HG03469 (cell line): Measurements from ENCODE around the gene NOX3.
"Not testable (repeated sequence)": the region's sequence is repeated elsewhere in the genome, so short reads cannot be mapped to it uniquely, and the experiment has no call there.

Experiments used
- ATAC-seq: cut with Tn5 transposase; IDR thresholded peaks from one replicate; pipeline ENCODE4 v1.9.1; 2021; ENCODE audit warnings: mild to moderate bottlenecking, moderate library complexity, moderate number of reproducible peaks; ENCODE audit not compliant: unreplicated experiment

Gene NOX3, protein sequence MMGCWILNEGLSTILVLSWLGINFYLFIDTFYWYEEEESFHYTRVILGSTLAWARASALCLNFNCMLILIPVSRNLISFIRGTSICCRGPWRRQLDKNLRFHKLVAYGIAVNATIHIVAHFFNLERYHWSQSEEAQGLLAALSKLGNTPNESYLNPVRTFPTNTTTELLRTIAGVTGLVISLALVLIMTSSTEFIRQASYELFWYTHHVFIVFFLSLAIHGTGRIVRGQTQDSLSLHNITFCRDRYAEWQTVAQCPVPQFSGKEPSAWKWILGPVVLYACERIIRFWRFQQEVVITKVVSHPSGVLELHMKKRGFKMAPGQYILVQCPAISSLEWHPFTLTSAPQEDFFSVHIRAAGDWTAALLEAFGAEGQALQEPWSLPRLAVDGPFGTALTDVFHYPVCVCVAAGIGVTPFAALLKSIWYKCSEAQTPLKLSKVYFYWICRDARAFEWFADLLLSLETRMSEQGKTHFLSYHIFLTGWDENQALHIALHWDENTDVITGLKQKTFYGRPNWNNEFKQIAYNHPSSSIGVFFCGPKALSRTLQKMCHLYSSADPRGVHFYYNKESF

DNA sequence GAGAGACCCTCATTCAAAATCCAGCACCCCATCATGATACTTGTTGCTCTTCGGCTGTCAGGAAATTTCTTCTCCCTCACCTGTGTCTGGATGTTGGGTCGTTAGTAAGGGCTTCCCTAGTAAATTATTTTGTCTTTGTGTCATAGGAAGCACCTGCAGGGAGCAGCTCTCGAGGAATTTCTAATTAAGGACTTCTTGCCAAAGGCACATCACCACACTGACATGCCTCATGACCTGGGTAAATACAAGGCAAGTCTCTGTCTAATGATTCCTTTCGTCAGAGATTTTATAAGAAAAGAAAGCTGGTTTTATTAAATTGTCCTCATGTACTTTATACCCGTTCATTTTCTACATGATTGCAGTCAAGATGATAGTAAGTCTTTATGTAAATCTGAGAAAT is at the start of gene NOX3:
NOX3 (minus strand) TSS at position 74 of the 400 bp plus-strand sequence; CDS start at position 35, 39 bp downstream.
- no peak for ATAC-seq

GRCh38 chr6:155504848-155505607 is 49.4 kb upstream of the NOX3 start:
- ATAC-seq = no peak

- no peak for ATAC-seq
These were observed 46.8 kb upstream of the NOX3 start for GRCh38 chr6:155502393-155502792.

GRCh38 chr6:155499574-155499973 is 43.9 kb upstream of the NOX3 start:
- ATAC-seq = no peak

DNA sequence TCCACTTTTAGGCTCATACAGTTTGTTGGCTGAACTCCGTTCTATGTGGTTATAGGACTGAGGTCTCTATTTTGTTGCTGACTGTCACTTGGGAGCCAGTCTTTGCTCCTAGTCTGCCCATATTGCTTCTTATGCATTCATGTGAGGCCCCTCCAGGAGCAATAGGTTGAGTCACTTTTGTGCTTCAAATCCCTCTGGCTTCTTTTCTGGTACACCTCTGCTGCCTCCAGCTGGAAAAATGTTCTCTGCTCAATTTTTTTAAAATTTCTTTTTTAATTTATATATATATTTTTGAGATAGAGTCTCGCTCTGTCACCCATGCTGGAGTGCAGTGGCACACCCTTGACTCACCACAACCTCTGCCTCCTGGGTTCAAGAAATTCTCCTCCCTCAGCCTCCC is 42.7 kb upstream of the NOX3 start:
- no peak for ATAC-seq

- no peak for ATAC-seq
These were observed 41.6 kb upstream of the NOX3 start for GRCh38 chr6:155497273-155497672.

GRCh38 chr6:155495011-155495768 is 39.6 kb upstream of the NOX3 start:
- ATAC-seq = no peak

GRCh38 chr6:155493694-155494143 is 38.1 kb upstream of the NOX3 start:
- ATAC-seq = peak; percentile 97

GRCh38 chr6:155493026-155493693 is 37.5 kb upstream of the NOX3 start:
- no peak for ATAC-seq

DNA sequence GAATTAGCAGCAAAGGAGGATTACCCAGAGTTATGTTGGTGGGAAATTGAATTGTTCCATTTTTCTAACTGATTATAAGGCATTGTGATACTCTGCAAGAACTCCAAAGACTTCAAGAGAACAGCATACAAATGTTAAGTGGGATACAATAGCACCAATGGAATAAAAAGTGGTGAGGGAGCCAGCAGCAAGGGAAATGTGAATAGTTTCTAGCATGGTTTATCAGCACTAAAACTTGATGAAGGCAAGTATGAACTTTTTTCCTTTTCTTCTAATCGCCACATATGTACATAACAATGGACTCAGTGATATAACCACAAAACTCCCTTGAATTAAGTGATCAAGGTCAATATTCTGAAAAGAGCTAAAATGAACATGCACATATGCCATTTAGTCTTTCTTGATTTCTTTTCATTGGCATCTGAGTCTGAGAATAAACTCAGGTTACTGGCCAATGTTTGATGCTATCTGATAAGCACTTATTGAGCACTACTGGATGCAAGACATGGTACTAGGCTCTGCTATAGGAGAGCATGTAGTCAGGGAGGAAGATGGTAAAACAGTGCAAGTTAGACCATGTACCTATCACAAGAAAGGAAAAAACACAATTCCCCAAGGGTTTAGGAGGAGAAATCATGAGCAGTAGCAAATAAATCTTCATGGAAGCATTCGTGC is 36.6 kb upstream of the NOX3 start:
- ATAC-seq = no peak

DNA sequence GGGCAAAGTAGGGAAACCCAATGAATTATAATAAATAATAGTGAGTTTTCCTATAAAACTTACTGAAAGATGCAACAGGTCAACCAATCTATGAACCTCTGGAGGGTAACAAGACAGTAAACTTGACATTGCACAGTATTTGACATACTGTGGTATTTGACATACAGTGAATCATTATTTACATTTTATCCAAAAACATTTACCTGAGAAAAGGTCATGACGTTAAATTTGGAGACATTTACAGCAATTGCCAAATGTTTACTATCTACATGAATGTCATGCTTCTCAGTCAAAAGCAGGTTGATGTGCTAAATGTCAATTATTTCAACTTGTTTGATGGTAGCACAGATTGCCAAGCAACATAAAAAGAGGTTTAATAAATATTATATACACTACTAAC is 35.8 kb upstream of the NOX3 start:
- ATAC-seq = no peak

- not testable (repeated sequence) for ATAC-seq
These were observed 32.6 kb upstream of the NOX3 start for GRCh38 chr6:155488197-155488596.

GRCh38 chr6:155487371-155488130 is 31.9 kb upstream of the NOX3 start:
- ATAC-seq = no peak

GRCh38 chr6:155486721-155487294 is 31.2 kb upstream of the NOX3 start:
- no peak for ATAC-seq

GRCh38 chr6:155485756-155486155 is 30.1 kb upstream of the NOX3 start:
- no peak for ATAC-seq

DNA sequence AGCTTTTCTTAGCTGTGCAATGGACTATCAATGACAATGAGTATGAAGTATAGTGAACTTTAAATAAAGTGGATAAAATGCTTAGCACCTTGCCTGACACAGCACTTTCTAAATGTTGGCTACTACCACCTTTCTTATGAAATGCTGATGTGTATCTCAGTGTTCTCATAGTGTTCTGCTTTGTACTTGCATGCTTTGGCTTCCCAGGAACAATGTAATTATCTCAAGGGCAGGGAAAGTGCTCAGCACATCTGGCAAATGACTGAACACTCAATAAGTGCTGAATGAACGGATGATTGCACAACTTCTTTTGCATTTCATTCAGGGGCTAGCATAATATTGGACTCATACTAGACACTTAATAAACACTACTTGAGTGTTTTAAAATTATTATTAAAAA is 28.2 kb upstream of the NOX3 start:
- no peak for ATAC-seq

GRCh38 chr6:155481215-155481614 is 25.6 kb upstream of the NOX3 start:
- ATAC-seq = no peak

DNA sequence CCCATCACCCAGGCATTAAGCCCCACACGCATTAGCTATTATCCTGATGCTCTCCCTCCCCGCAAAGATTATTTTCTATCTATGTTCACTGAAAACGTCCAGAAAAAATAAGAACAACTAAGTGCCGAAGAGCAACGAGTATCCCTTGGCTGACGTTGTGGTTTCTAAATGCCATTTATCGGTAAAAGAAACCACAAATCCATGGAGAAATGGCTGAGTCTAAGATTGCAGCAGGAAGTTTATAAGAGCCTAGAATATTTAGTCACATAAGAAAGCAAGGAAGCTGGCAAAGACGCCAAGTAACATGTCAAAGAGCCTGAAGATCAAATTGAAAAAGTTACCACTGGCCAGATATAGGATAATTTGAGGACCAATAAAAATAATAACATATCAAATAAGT is 18.1 kb upstream of the NOX3 start:
- no peak for ATAC-seq

DNA sequence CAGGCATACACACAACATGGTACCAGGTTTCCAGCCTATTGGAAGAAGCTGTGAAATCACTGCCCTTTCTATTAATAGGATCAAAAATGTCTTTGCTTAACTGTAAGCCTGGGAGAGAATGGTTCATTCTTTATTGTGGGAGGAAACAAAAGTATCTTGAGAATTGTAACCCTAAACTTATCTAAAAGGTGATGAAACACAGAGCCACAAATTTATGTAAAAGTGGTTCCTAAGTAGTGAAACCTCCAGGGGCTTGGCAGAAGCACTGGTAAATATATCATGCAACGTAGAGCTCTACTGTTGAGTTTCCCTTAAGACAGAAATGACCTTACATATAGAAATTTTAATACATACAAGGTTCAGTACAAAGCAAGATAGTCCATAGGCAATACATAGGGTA is 17.2 kb upstream of the NOX3 start:
- ATAC-seq = no peak
